Measurements from ENCODE around the gene ZNF785. TPM values are rescaled to one million over a fixed set of nuclear protein-coding genes. Genes with fewer than 3 reads are reported as not detected.
"Not testable (repeated sequence)": the region's sequence is repeated elsewhere in the genome, so short reads cannot be mapped to it uniquely, and the experiment has no call there.

Gene ZNF785
- total RNA-seq, 1 donor from 2014 or later: 10.4 TPM

GRCh38 chr16:30602616-30603277, 17.2 kb upstream of the ZNF785 start:
- Histone ChIP-seq H3K27me3 (ENCODE audit: control insufficient read depth in 3 of 3, insufficient read depth in 3 of 3, low read length in 3 of 3) (no peaks in the 10 kb centered on the region), H3K9me3 (ENCODE audit: control insufficient read depth in 3 of 3, low read length in 3 of 3) (no peaks in the 10 kb centered on the region), H3K4me1 (ENCODE audit: control insufficient read depth in 3 of 3, insufficient read depth in 3 of 3, low read length in 3 of 3) (peaks cover 6 to 20% (median 10%) of the 10 kb centered on the region in 3 donors), H3K27ac (ENCODE audit: low read depth, low read length) (no peak overlapping the region), H3K4me3 (ENCODE audit: low read length in 3 of 3) (no peak overlapping the region), H3K9ac (ENCODE audit: low read depth in 1 of 3, low read length in 3 of 3) (peak overlapping the region in 1 of 3 donors; percentile 25), H3K36me3 (ENCODE audit: control insufficient read depth in 3 of 3, insufficient read depth in 3 of 3, low read length in 3 of 3) (peaks cover 22 to 34% (median 27%) of the 10 kb centered on the region in 3 donors)

GRCh38 chr16:30601966-30602365, 16.5 kb upstream of the ZNF785 start:
- H3K4me3 ChIP-seq (ENCODE audit: low read length in 3 of 3): no peak overlapping the region

GRCh38 chr16:30600929-30601328, 15.4 kb upstream of the ZNF785 start:
- Histone ChIP-seq H3K4me3 (ENCODE audit: low read length in 3 of 3) (no peak overlapping the region), H3K4me1 (ENCODE audit: control insufficient read depth in 3 of 3, insufficient read depth in 3 of 3, low read length in 3 of 3) (peaks cover 6 to 20% (median 10%) of the 10 kb centered on the region in 3 donors), H3K9me3 (ENCODE audit: control insufficient read depth in 3 of 3, low read length in 3 of 3) (no peaks in the 10 kb centered on the region), H3K36me3 (ENCODE audit: control insufficient read depth in 3 of 3, insufficient read depth in 3 of 3, low read length in 3 of 3) (peaks cover 18 to 30% (median 25%) of the 10 kb centered on the region in 3 donors), H3K27me3 (ENCODE audit: control insufficient read depth in 3 of 3, insufficient read depth in 3 of 3, low read length in 3 of 3) (no peaks in the 10 kb centered on the region), H3K27ac (ENCODE audit: low read depth, low read length) (no peak overlapping the region), H3K9ac (ENCODE audit: low read depth in 1 of 3, low read length in 3 of 3) (no peak overlapping the region)

More at GRCh38 chr16:30601966-30602365, 16.5 kb upstream of the ZNF785 start:
- Histone ChIP-seq H3K9ac (ENCODE audit: low read depth in 1 of 3, low read length in 3 of 3) (peak overlapping the region in 1 of 3 donors; percentile 20), H3K27me3 (ENCODE audit: control insufficient read depth in 3 of 3, insufficient read depth in 3 of 3, low read length in 3 of 3) (no peaks in the 10 kb centered on the region), H3K27ac (ENCODE audit: low read depth, low read length) (no peak overlapping the region), H3K9me3 (ENCODE audit: control insufficient read depth in 3 of 3, low read length in 3 of 3) (no peaks in the 10 kb centered on the region), H3K36me3 (ENCODE audit: control insufficient read depth in 3 of 3, insufficient read depth in 3 of 3, low read length in 3 of 3) (peaks cover 18 to 30% (median 26%) of the 10 kb centered on the region in 3 donors), H3K4me1 (ENCODE audit: control insufficient read depth in 3 of 3, insufficient read depth in 3 of 3, low read length in 3 of 3) (peaks cover 6 to 20% (median 10%) of the 10 kb centered on the region in 3 donors)

- no peak overlapping the region for H3K4me3 ChIP-seq (ENCODE audit: low read length in 3 of 3)
- no peaks in the 10 kb centered on the region for H3K9me3 ChIP-seq (ENCODE audit: control insufficient read depth in 3 of 3, low read length in 3 of 3)
- H3K27me3 ChIP-seq (ENCODE audit: control insufficient read depth in 3 of 3, insufficient read depth in 3 of 3, low read length in 3 of 3): no peaks in the 10 kb centered on the region
- H3K9ac ChIP-seq (ENCODE audit: low read depth in 1 of 3, low read length in 3 of 3): no peak overlapping the region
- H3K36me3 ChIP-seq (ENCODE audit: control insufficient read depth in 3 of 3, insufficient read depth in 3 of 3, low read length in 3 of 3): peaks cover 18 to 28% (median 24%) of the 10 kb centered on the region in 3 donors
- no peak overlapping the region for H3K27ac ChIP-seq (ENCODE audit: low read depth, low read length)
- peaks cover 6 to 20% (median 10%) of the 10 kb centered on the region in 3 donors for H3K4me1 ChIP-seq (ENCODE audit: control insufficient read depth in 3 of 3, insufficient read depth in 3 of 3, low read length in 3 of 3)
Observed at GRCh38 chr16:30600215-30600614, 14.7 kb upstream of the ZNF785 start.

GRCh38 chr16:30592871-30593270, 7.4 kb upstream of the ZNF785 start:
- Histone ChIP-seq H3K4me1 (ENCODE audit: control insufficient read depth in 3 of 3, insufficient read depth in 3 of 3, low read length in 3 of 3) (no peaks in the 10 kb centered on the region), H3K4me3 (ENCODE audit: low read length in 3 of 3) (no peak overlapping the region), H3K36me3 (ENCODE audit: control insufficient read depth in 3 of 3, insufficient read depth in 3 of 3, low read length in 3 of 3) (no peaks in the 10 kb centered on the region), H3K9ac (ENCODE audit: low read depth in 1 of 3, low read length in 3 of 3) (no peak overlapping the region), H3K9me3 (ENCODE audit: control insufficient read depth in 3 of 3, low read length in 3 of 3) (no peaks in the 10 kb centered on the region), H3K27ac (ENCODE audit: low read depth, low read length) (no peak overlapping the region), H3K27me3 (ENCODE audit: control insufficient read depth in 3 of 3, insufficient read depth in 3 of 3, low read length in 3 of 3) (no peaks in the 10 kb centered on the region)

DNA sequence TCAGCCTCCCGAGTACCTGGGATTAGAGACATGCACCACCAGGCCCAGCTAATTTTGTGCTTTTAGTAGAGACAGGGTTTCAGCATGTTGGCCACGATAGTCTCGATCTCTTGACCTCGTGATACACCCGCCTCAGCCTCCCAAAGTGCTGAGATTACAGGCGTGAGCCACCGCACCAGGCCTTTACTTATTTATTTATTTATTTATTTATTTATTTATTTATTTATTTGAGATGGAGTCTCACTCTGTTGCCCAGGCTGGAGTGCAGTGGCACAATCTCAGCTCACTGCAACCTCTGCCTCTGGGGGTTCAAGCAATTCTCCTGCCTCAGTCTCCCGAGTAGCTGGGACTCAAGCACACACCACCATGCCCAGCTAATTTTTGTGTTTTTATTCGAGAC, 5.4 kb upstream of the ZNF785 start:
- H3K27ac ChIP-seq (ENCODE audit: low read depth, low read length); H3K4me3 ChIP-seq (ENCODE audit: low read length in 3 of 3); H3K4me1 ChIP-seq (ENCODE audit: control insufficient read depth in 3 of 3, insufficient read depth in 3 of 3, low read length in 3 of 3); H3K9me3 ChIP-seq (ENCODE audit: control insufficient read depth in 3 of 3, low read length in 3 of 3); H3K36me3 ChIP-seq (ENCODE audit: control insufficient read depth in 3 of 3, insufficient read depth in 3 of 3, low read length in 3 of 3); H3K9ac ChIP-seq (ENCODE audit: low read depth in 1 of 3, low read length in 3 of 3); H3K27me3 ChIP-seq (ENCODE audit: control insufficient read depth in 3 of 3, insufficient read depth in 3 of 3, low read length in 3 of 3): not testable (repeated sequence)

DNA sequence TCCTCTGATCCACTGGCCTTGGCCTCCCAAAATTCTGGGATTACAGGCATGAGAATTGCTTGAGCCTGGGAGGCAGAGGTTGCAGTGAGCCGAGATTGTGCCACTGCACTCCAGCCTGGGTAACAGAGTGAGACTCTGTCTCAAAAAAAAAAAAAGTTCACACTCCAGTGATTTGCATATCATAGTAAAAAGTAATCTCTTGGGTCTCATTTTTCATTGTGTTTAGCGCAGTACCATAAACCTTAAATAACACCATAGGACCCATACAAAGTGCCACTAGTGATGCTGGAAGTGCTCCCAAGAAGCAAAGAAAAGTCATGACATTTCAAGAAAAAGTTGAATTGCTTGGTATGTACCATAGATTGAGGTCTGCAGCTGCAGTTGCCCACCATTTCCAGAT, 4.1 kb upstream of the ZNF785 start:
- not testable (repeated sequence) for H3K9ac ChIP-seq (ENCODE audit: low read depth in 1 of 3, low read length in 3 of 3); H3K36me3 ChIP-seq (ENCODE audit: control insufficient read depth in 3 of 3, insufficient read depth in 3 of 3, low read length in 3 of 3); H3K27me3 ChIP-seq (ENCODE audit: control insufficient read depth in 3 of 3, insufficient read depth in 3 of 3, low read length in 3 of 3); H3K27ac ChIP-seq (ENCODE audit: low read depth, low read length); H3K4me3 ChIP-seq (ENCODE audit: low read length in 3 of 3); H3K9me3 ChIP-seq (ENCODE audit: control insufficient read depth in 3 of 3, low read length in 3 of 3)
- H3K4me1 ChIP-seq (ENCODE audit: control insufficient read depth in 3 of 3, insufficient read depth in 3 of 3, low read length in 3 of 3): peaks cover 10 to 15% (median 11%) of the 10 kb centered on the region in 3 donors

DNA sequence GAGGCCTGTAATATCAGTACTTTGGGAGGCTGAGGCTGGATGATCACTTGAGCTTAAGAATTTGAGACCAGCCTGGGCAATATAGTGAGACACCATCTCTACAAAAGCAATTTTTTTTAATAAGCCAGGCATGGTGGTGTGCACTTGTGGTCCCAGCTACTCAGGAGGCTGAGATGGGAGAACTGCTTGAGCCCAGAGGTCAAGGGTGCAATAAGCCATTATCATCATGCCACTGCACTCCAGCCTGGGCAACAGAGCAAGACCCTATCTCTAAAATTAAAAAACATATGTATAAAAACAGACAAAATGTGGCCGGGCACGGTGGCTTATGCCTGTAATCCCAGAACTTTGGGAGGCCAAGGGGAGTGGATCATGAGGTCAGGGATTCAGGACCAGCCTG, 3.2 kb upstream of the ZNF785 start:
- H3K27ac ChIP-seq (ENCODE audit: low read depth, low read length): no peak overlapping the region
- no peak overlapping the region for H3K9ac ChIP-seq (ENCODE audit: low read depth in 1 of 3, low read length in 3 of 3)
- H3K9me3 ChIP-seq (ENCODE audit: control insufficient read depth in 3 of 3, low read length in 3 of 3): no peaks in the 10 kb centered on the region
- no peaks in the 10 kb centered on the region for H3K27me3 ChIP-seq (ENCODE audit: control insufficient read depth in 3 of 3, insufficient read depth in 3 of 3, low read length in 3 of 3)
- H3K4me3 ChIP-seq (ENCODE audit: low read length in 3 of 3): no peak overlapping the region
- H3K4me1 ChIP-seq (ENCODE audit: control insufficient read depth in 3 of 3, insufficient read depth in 3 of 3, low read length in 3 of 3): peaks cover 11 to 15% (median 11%) of the 10 kb centered on the region in 3 donors
- peaks cover 0 to 5% (median 2%) of the 10 kb centered on the region in 3 donors for H3K36me3 ChIP-seq (ENCODE audit: control insufficient read depth in 3 of 3, insufficient read depth in 3 of 3, low read length in 3 of 3)

- H3K9ac ChIP-seq (ENCODE audit: low read depth in 1 of 3, low read length in 3 of 3): peak overlapping the region; percentile 87 to 94 (median 93)
- H3K27ac ChIP-seq (ENCODE audit: low read depth, low read length): peak overlapping the region; percentile 90
- H3K9me3 ChIP-seq (ENCODE audit: control insufficient read depth in 3 of 3, low read length in 3 of 3): no peaks in the 10 kb centered on the region
- H3K4me1 ChIP-seq (ENCODE audit: control insufficient read depth in 3 of 3, insufficient read depth in 3 of 3, low read length in 3 of 3): peaks cover 11 to 15% (median 11%) of the 10 kb centered on the region in 3 donors
- H3K36me3 ChIP-seq (ENCODE audit: control insufficient read depth in 3 of 3, insufficient read depth in 3 of 3, low read length in 3 of 3): peaks cover 18 to 26% (median 20%) of the 10 kb centered on the region in 3 donors
- peak overlapping the region; percentile 93 to 99 (median 98) for H3K4me3 ChIP-seq (ENCODE audit: low read length in 3 of 3)
- no peaks in the 10 kb centered on the region for H3K27me3 ChIP-seq (ENCODE audit: control insufficient read depth in 3 of 3, insufficient read depth in 3 of 3, low read length in 3 of 3)
Observed at GRCh38 chr16:30585022-30585399, 486 bp downstream of the ZNF785 start.

DNA sequence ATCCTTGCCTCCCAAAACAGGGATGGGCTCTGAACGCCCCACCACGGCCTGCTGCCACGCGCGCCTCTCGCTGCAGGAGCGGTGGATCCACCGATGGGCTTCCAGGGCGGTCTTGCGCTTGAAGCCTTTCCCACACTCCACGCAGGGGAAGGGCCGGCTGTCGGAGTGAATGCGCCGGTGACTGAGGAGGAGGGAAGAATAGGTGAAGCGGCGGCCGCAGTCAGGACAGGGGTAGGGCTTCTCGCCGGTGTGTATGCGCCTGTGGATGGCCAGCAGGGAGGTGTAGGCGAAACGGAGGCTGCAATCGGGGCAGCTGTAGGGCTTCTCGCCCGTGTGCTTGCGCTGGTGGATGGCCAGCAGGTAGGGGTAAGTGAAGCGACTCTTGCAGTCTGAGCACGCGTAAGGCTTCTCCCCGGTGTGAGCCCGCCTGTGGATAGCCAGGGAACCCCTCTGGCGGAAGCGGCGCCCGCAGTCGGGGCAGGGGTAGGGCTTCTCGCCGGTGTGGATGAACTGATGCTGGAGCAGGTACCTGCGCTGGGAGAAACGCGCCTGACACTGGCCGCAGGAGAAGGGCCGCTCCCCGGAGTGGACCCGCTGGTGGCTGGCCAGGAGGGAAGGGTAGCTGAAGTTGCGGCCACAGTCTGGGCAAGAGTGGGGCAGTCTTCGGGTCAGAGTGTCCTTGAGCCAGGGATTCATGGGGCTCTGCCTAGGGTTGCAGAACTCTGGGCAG, 2.7 kb downstream of the ZNF785 start:
- Histone ChIP-seq H3K4me3 (ENCODE audit: low read length in 3 of 3) (no peak overlapping the region), H3K9ac (ENCODE audit: low read depth in 1 of 3, low read length in 3 of 3) (no peak overlapping the region), H3K27me3 (ENCODE audit: control insufficient read depth in 3 of 3, insufficient read depth in 3 of 3, low read length in 3 of 3) (no peaks in the 10 kb centered on the region), H3K27ac (ENCODE audit: low read depth, low read length) (no peak overlapping the region), H3K9me3 (ENCODE audit: control insufficient read depth in 3 of 3, low read length in 3 of 3) (no peaks in the 10 kb centered on the region), H3K36me3 (ENCODE audit: control insufficient read depth in 3 of 3, insufficient read depth in 3 of 3, low read length in 3 of 3) (peaks cover 20 to 38% (median 25%) of the 10 kb centered on the region in 3 donors), H3K4me1 (ENCODE audit: control insufficient read depth in 3 of 3, insufficient read depth in 3 of 3, low read length in 3 of 3) (peaks cover 11 to 15% (median 11%) of the 10 kb centered on the region in 3 donors)

All from skeletal muscle tissue (tissue), 4 donors.